Measurements from ENCODE around the gene LPIN1. TPM values are rescaled to one million over a fixed set of nuclear protein-coding genes. Genes with fewer than 3 reads are reported as not detected.

LPIN1 gene
- total RNA-seq, 3 donors from 2014 or later, result 30.3 to 40.0 (median 34.1) TPM

- no peaks in the 10 kb centered on the region for H3K9me3 Mint-ChIP-seq
- no peak overlapping the region for H3K4me3 Mint-ChIP-seq
Measured at GRCh38 chr2:11873356-11874154, 127.1 kb downstream of the LPIN1 start.

GRCh38 chr2:11874861-11875260 is 128.4 kb downstream of the LPIN1 start:
- Mint-ChIP-seq H3K27me3 (ENCODE audit: low read depth) (no peaks in the 10 kb centered on the region), H3K4me3 (no peak overlapping the region), H3K4me1 (ENCODE audit: low read depth) (peaks cover 12% of the 10 kb centered on the region), H3K36me3 (ENCODE audit: insufficient read depth) (no peaks in the 10 kb centered on the region), H3K9me3 (no peaks in the 10 kb centered on the region)
- DNase-seq (no peak), ATAC-seq (no peak)

More at GRCh38 chr2:11873356-11874154, 127.1 kb downstream of the LPIN1 start:
- ATAC-seq (no peak), DNase-seq (no peak)
- Mint-ChIP-seq H3K4me1 (ENCODE audit: low read depth) (peaks cover 12% of the 10 kb centered on the region), H3K27me3 (ENCODE audit: low read depth) (no peaks in the 10 kb centered on the region), H3K36me3 (ENCODE audit: insufficient read depth) (no peaks in the 10 kb centered on the region)

GRCh38 chr2:11875481-11875880 is 129.0 kb downstream of the LPIN1 start:
- peaks cover 12% of the 10 kb centered on the region for H3K4me1 Mint-ChIP-seq (ENCODE audit: low read depth)
- DNase-seq (no peak), ATAC-seq (no peak)
- H3K27me3 Mint-ChIP-seq (ENCODE audit: low read depth), result no peaks in the 10 kb centered on the region
- no peaks in the 10 kb centered on the region for H3K36me3 Mint-ChIP-seq (ENCODE audit: insufficient read depth)
- no peaks in the 10 kb centered on the region for H3K9me3 Mint-ChIP-seq
- H3K4me3 Mint-ChIP-seq, result no peak overlapping the region

- Mint-ChIP-seq H3K4me3 (no peak overlapping the region), H3K9me3 (no peaks in the 10 kb centered on the region), H3K36me3 (ENCODE audit: insufficient read depth) (no peaks in the 10 kb centered on the region), H3K27me3 (ENCODE audit: low read depth) (no peaks in the 10 kb centered on the region), H3K4me1 (ENCODE audit: low read depth) (peaks cover 12% of the 10 kb centered on the region)
- DNase-seq (no peak), ATAC-seq (no peak)
Measured at GRCh38 chr2:11876436-11876835, 130.0 kb downstream of the LPIN1 start.

- Mint-ChIP-seq H3K9me3 (no peaks in the 10 kb centered on the region), H3K4me3 (no peak overlapping the region), H3K4me1 (ENCODE audit: low read depth) (peaks cover 12% of the 10 kb centered on the region), H3K27me3 (ENCODE audit: low read depth) (no peaks in the 10 kb centered on the region), H3K36me3 (ENCODE audit: insufficient read depth) (no peaks in the 10 kb centered on the region)
- ATAC-seq, result no peak
- no peak for DNase-seq
Measured at GRCh38 chr2:11876889-11877288, 130.5 kb downstream of the LPIN1 start.

Other genes with a start within 250 kb of the LPIN1 start
- gene GREB1, start 212.6 kb upstream of the LPIN1 start, total RNA-seq, result under 1 TPM; 0.32 to 0.33 (median 0.33) TPM
- gene NTSR2, start 76.4 kb upstream of the LPIN1 start, total RNA-seq, result not detected

All from activated T-cell treated with anti-CD3 and anti-CD28 coated beads, Interleukin-2, amount 50 U/mL, for 4 hours (primary cell).